DOHH2 (cell line): Measurements from ENCODE around the gene CACNA2D3.

Source experiments
- CTCF ChIP-seq: fragments of 200-600 bp; sonication (generic); IDR thresholded peaks from one replicate; pipeline ENCODE4 v1.5.1; 2014; ENCODE audit warnings: antibody characterized with exemption, mild to moderate bottlenecking, low read depth, low read length; ENCODE audit not compliant: poor library complexity, severe bottlenecking
- EZH2phosphoT487 ChIP-seq: fragments of 200-600 bp; sonication (generic); IDR thresholded peaks from 2 replicates; pipeline ENCODE4 v1.6.1; 2017; ENCODE audit warnings: borderline replicate concordance, mild to moderate bottlenecking, antibody characterized with exemption, low read length, moderate library complexity, mixed read lengths

GRCh38 chr3:54850484-54851018, 728.2 kb downstream of the CACNA2D3 start:
- no peak for TF ChIP-seq CTCF
- TF ChIP-seq EZH2phosphoT487, result no peak
